GM12873 (cell line): ENCODE data around the gene KCNJ16.

Experiments used
- CTCF ChIP-seq: IDR thresholded peaks from 2 replicates; pipeline ENCODE4 v1.5.1; 2012; ENCODE audit warnings: low read depth, mild to moderate bottlenecking, moderate library complexity, low read length, control low read depth; ENCODE audit not compliant: insufficient read depth; ENCODE audit errors: missing control alignments

KCNJ16 gene

GRCh38 chr17:70037498-70037897 lies 37.5 kb upstream of the KCNJ16 start:
- no peak for TF ChIP-seq CTCF

- TF ChIP-seq CTCF = no peak
These were observed 34.7 kb upstream of the KCNJ16 start for GRCh38 chr17:70040336-70040735.

- no peak for TF ChIP-seq CTCF
These were observed 34.0 kb upstream of the KCNJ16 start for GRCh38 chr17:70041061-70041460.

- no peak for TF ChIP-seq CTCF
These were observed 33.5 kb upstream of the KCNJ16 start for GRCh38 chr17:70041540-70041939.

GRCh38 chr17:70047619-70048419 lies 27.2 kb upstream of the KCNJ16 start:
- TF ChIP-seq CTCF = no peak

GRCh38 chr17:70049801-70050591 lies 25.0 kb upstream of the KCNJ16 start:
- TF ChIP-seq CTCF = no peak

GRCh38 chr17:70050931-70051330 lies 24.1 kb upstream of the KCNJ16 start:
- no peak for TF ChIP-seq CTCF
